HG03095 (cell line): ENCODE results near the gene CPSF6.
"Not testable (repeated sequence)": the region's sequence is repeated elsewhere in the genome, so short reads cannot be mapped to it uniquely, and the experiment has no call there.

Experiments
- ATAC-seq: cut with Tn5 transposase; IDR thresholded peaks from one replicate; pipeline ENCODE4 v1.9.1; 2021; ENCODE audit warnings: moderate library complexity; ENCODE audit not compliant: unreplicated experiment

The CPSF6 gene

GRCh38 chr12:69317233-69317632 is 77.9 kb downstream of the CPSF6 start:
- not testable (repeated sequence) for ATAC-seq

- ATAC-seq, result no peak
Measured at GRCh38 chr12:69318225-69318624, 78.9 kb downstream of the CPSF6 start.

DNA sequence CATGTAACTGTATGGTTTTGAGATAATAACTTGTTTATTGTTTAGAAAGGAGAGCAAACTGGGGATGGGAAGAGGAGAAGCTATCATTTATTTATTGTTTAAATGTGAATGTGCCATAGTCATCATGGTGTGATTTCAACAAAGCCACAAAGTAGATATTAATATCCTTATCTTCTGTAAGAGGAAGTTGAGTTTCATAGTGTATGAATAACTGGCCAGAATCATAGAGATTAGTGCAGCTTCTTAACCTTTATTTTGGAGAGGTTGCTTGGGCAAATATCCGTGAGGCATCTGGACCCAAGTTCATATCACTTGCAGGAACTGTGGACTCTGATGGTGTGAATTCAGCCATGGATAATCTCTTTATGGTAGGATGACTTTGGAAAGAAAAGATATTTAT is 82.0 kb downstream of the CPSF6 start:
- ATAC-seq, result no peak
